SH-SY5Y (cell line): ENCODE results near the gene CCDC137.

Source experiments
- GATA2 ChIP-seq: IDR thresholded peaks from 2 replicates; pipeline ENCODE4 v1.6.1; 2011; ENCODE audit warnings: mild to moderate bottlenecking, low read depth, low read length
- GATA3 ChIP-seq: IDR thresholded peaks from 2 replicates; pipeline ENCODE4 v1.6.1; 2011; ENCODE audit warnings: low read depth, mild to moderate bottlenecking, low read length, moderate library complexity

GRCh38 chr17:81697261-81698044, 30.9 kb downstream of the CCDC137 start:
- TF ChIP-seq GATA3 (no peak), GATA2 (no peak)
